HG02970 (cell line): Measurements from ENCODE around the gene CSNK1G1.
"Not testable (repeated sequence)": the region's sequence is repeated elsewhere in the genome, so short reads cannot be mapped to it uniquely, and the experiment has no call there.

Experiments
- ATAC-seq: cut with Tn5 transposase; IDR thresholded peaks from one replicate; pipeline ENCODE4 v1.9.1; 2021; ENCODE audit warnings: mild to moderate bottlenecking, moderate library complexity, moderate number of reproducible peaks; ENCODE audit not compliant: unreplicated experiment, low FRiP score

The CSNK1G1 gene

GRCh38 chr15:64355944-64356709 is at the start of gene CSNK1G1:
CSNK1G1 (minus strand) TSS chr15:64356173; CDS start chr15:64300499, 55,674 bp downstream.
- ATAC-seq = peak; percentile 91

GRCh38 chr15:64400583-64400982 is 44.6 kb upstream of the CSNK1G1 start:
- no peak for ATAC-seq

- ATAC-seq = no peak
These were observed 42.6 kb upstream of the CSNK1G1 start for GRCh38 chr15:64398575-64398974.

- ATAC-seq = no peak
These were observed 40.8 kb upstream of the CSNK1G1 start for GRCh38 chr15:64396789-64397188.

- ATAC-seq = not testable (repeated sequence)
These were observed 36.5 kb upstream of the CSNK1G1 start for GRCh38 chr15:64392471-64392870.

GRCh38 chr15:64389036-64389435 is 33.1 kb upstream of the CSNK1G1 start:
- ATAC-seq = no peak

- ATAC-seq = peak; percentile 95
These were observed 31.7 kb upstream of the CSNK1G1 start, which contains the start of gene TRIP4 for GRCh38 chr15:64387562-64388168. TRIP4 (plus strand) TSS chr15:64387836; CDS start chr15:64387864, 28 bp downstream.

- ATAC-seq = no peak
These were observed 30.3 kb upstream of the CSNK1G1 start for GRCh38 chr15:64386291-64386690.

- ATAC-seq = no peak
These were observed 27.8 kb upstream of the CSNK1G1 start for GRCh38 chr15:64383760-64384159.

GRCh38 chr15:64381000-64381751 is 25.2 kb upstream of the CSNK1G1 start, which contains the start of gene PCLAF:
PCLAF (minus strand) TSS chr15:64381441; CDS start chr15:64381371, 70 bp downstream.
- ATAC-seq = peak; percentile 92

- not testable (repeated sequence) for ATAC-seq
These were observed 24.3 kb upstream of the CSNK1G1 start for GRCh38 chr15:64380130-64380870.

- ATAC-seq = no peak
These were observed 23.4 kb upstream of the CSNK1G1 start for GRCh38 chr15:64379216-64379960.

- no peak for ATAC-seq
These were observed 17.4 kb upstream of the CSNK1G1 start for GRCh38 chr15:64373360-64373759.

GRCh38 chr15:64371383-64371782 is 15.4 kb upstream of the CSNK1G1 start:
- ATAC-seq = not testable (repeated sequence)

- ATAC-seq = no peak
These were observed 13.2 kb upstream of the CSNK1G1 start for GRCh38 chr15:64369078-64369607.

GRCh38 chr15:64361259-64361658 is 5.3 kb upstream of the CSNK1G1 start:
- ATAC-seq = no peak

GRCh38 chr15:64356710-64357040 is 702 bp upstream of the CSNK1G1 start:
- ATAC-seq = no peak

- ATAC-seq = peak; percentile 10
These were observed 527 bp downstream of the CSNK1G1 start for GRCh38 chr15:64355348-64355943.

GRCh38 chr15:64354688-64355344 is 1.2 kb downstream of the CSNK1G1 start:
- no peak for ATAC-seq
